ENCODE measurements around the gene TAS2R60.
"Not testable (repeated sequence)": the region's sequence is repeated elsewhere in the genome, so short reads cannot be mapped to it uniquely, and the experiment has no call there.

Gene TAS2R60, protein sequence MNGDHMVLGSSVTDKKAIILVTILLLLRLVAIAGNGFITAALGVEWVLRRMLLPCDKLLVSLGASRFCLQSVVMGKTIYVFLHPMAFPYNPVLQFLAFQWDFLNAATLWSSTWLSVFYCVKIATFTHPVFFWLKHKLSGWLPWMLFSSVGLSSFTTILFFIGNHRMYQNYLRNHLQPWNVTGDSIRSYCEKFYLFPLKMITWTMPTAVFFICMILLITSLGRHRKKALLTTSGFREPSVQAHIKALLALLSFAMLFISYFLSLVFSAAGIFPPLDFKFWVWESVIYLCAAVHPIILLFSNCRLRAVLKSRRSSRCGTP

DNA sequence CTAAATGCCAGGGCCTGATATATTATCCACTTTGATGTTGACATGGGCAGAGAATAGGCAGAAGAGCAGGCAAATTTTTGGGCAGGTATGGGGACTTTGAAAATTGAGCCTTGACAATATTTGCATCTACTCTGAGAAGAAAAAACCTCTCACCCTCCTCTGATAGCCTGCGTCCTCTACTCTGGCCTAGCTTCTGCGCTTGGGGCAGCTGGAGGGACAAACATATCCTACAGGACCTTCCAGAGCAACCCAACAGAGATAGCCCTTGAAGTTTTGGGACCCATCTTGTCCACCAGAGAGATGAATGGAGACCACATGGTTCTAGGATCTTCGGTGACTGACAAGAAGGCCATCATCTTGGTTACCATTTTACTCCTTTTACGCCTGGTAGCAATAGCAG is at the start of gene TAS2R60:
Gene TAS2R60, plus strand, starts transcription at position 301 of the 400 bp plus-strand sequence. Its CDS starts 0 bp downstream, at position 301.
- DNase-seq (ENCODE audit: low read depth, low spot score), result no peak

DNA sequence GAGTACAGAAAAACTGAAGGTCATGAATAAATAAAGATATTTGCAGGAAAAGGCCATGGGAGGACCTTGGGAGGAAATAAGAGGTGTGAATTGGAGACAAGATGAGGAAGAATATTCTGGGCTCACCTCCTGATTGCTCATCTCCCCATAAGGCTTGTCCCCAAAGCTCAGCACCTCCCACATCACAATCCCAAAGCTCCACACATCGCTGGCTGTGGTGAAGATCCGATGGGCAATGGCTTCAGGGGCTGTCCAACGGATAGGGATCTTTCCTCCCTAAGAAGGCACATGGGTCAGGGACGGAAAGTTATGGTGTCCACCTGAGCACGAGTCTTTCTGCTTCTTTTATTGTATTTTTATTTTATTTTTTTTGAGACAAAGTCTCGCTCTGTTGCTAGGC is 49.2 kb upstream of the TAS2R60 start:
- DNase-seq (ENCODE audit: low read depth, low spot score), result no peak

DNA sequence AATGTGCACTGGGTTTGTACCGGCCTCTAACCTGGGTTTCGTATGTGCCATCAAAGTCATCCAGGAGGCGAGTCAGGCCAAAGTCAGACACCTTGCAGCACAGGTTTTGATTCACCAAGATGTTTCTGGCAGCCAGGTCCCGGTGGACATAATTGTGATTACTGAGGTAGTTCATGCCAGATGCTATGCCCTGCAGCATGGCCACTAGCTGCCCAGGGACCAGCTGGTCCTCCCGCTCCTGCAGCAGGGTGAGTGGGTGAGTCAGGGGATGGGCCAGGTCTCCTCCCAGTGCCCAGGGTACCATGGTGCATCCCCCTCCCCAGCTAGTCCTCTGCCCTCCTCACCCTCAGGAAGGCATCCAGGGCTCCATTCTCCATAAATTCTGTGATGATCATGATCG is 48.5 kb upstream of the TAS2R60 start:
- no peak for DNase-seq (ENCODE audit: low read depth, low spot score)

DNA sequence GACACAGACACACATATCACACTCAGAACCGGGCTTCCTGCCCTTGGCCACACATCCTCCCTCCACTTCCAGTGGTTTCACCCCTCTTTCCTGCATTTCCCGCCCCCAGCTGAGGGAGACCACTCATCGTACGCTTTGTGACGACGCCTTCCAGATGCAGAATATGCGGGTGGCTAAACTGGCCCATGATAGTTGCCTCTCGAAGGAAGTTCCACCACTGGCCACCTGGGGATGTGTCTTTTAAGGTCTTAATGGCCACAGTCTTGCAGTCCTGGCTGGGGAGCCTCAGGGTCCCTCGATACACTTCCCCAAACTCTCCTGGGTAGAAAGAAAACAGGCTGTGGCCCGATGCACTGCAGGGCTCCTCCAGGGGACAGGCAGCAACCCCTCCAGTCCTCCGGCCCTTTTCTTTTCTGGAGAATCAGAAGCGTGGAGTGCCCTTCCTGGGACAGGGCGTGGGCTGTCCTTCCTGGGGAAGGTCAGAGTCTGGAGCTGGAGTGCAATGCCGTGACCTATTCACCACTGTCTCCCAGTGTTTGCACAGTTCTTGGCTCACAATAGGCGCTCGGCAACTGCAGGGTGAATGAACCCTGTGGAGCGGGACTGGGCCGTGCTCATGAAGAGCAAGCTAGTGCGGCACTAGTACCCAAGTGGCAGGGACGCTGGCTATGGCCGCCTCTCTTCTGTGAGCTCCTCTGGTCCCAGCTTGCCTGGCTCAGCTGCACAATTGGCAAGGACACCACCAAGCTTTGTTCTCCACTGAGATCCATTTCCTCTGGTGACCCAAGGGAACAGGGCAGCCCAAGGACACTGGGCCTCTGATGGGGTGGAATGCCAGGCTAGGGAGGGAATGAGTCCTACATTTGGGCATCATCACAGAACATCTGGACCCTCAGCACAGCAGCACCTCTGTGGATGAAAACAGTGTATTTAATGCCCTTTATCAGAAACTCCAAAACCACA is 47.8 kb upstream of the TAS2R60 start:
- no peak for DNase-seq (ENCODE audit: low read depth, low spot score)

DNA sequence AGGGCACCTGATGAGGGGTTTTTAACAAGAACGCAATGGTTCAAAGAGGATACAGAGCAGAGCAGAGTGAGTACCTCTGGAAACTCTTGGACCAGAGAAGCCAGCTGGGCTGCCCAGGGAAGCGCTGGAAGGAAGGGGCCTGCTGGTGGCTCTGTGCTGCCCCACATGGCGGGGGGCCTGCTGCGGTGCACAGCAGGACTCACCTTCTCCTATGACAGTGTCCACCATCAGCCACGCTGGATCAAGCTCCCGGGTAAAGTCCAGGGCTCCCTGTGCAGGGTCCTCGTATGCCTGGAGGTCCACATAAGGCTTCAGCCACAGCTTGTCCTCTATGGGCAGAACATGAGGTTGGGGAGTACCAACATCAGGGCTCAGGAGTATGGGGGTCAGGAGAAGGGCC is 47.1 kb upstream of the TAS2R60 start:
- DNase-seq (ENCODE audit: low read depth, low spot score), result no peak

DNA sequence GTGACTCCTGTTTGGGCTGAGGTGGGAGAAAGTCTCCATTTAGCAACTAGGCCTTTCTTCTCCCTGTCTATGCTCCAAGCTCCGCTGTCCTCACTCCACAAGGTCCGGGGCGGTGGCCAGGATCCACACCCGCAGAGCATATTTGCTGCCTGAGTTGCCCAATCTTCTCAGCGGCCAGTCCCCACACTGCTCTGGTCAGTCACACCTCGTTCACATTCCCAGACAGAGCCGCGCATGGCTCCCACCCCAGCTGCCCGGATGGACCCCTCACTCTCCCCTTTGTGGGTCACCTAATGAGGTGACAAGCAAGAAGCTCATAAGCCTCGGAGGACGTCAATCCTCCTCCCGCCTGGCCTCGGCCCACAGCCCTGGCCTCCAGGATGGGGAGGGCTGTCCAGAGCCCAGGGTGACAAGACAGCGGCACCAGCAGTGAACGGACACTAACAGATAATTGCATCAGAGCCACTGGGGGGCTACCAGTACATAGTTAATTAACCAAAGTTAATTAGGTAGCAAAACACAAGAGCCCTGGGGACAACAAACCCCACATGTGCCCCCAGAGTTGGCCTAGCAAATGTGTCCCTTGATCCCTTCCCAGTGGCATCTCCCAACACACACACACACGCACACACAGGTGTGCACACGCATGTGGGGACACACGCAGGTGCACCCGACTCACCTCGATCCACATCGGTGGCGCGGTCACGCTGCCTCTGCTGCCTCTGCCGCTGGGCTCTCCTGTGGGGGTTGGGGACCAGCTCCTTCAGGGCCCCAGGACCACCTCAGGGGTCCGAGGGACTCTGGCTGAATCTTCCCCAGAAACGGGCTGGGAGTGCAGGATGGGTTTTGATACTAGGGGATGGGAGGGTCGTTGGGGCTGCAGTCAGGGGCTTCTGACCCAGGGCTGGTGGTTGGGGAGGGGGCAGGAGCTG is 46.4 kb upstream of the TAS2R60 start:
- no peak for DNase-seq (ENCODE audit: low read depth, low spot score)

DNA sequence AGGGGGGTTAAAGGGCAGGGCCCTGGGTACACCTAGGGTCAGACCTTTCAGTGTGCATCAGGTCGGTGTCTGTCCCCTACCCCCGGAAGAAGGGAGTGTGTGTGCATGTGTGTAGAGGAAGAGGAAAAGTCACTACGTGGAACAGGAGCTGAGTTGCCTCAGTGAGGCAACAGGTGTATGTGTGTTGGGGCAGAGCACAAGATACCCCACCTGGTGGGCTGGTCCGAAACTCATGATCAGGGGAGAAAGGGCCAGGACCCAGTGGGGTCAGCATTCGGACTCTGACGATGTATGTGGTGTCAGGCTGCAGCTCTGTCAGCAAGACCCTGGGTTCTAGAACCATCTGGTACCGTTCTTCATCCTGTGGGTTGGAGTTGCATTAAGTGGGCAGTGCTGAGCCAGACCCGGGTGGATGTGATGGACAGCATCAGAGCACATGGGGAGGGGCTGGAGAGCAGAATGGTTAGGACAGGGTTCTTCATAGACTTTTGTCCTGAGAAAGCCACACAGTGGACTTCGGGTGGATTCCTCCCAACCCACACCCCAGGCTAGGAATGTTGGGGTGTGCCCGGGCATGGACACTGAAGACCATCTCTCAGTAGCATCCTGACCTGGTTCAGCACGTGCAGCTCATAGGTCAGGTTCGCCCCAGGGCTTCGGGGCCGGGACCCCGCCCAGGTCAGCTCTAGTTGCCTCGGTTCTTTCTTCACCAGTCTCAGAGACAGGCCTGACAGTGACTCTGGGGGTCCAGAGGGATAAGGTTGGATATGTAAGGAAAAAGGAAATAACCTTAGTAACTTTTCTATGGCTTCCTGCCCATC is 45.3 kb upstream of the TAS2R60 start:
- DNase-seq (ENCODE audit: low read depth, low spot score), result no peak

DNA sequence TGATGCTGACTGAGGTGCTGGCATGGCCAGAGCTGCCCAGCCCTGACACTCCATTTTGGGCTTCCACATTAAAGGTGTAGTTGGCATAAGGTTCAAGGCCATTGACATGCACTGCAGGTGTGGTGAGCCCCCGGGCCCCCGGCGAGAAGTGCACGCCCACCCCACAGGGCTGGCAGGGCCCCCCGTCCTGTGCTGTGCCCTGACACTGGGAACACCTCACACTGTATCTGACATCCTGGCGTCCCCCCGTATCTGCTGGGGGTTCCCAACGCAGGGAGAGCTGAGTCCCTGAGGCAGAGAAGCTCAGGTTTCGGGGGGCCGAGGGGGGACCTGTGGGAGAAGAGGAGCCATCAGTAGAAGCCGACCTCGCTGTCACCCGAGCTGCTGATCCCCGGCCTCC is 44.6 kb upstream of the TAS2R60 start:
- DNase-seq (ENCODE audit: low read depth, low spot score), result no peak

DNA sequence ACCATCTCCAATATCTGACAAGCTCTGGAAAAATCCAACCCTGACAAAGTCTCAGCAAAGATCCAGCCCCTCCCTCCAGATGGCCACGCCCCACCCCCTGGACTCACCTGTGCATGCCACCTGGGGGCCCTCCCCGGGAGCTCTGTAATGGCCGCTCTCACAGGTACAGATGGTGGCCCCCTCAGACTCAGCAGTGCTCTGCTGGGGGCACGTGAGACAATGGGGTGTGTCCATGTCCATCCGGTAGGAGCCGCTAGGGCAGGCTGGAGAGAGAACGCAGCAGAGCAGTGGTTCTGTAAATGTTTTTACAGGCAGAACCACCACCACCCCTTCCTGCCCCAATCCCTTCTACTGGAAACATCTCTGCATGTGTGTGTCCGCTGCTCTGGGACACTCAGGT is 44.1 kb upstream of the TAS2R60 start:
- DNase-seq (ENCODE audit: low read depth, low spot score), result no peak

DNA sequence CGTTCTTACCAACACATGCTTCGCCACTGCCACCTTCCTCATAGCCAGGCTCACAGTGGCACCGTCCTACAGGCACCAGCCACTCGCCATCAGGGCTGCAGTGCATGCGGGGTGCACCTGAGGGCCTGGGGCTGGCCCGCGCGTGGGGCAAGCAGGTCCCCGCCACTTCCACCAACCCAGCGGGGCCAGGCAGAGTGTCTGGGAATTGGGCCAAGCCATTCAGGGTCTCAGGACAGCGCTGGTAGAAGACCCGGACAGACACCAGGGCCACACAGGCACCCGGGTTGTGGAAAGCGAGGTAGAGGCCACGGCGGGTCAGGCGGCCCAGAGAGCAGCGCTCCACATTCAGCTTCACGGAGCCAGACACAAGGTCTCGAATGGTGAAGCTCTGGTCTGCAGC is 43.6 kb upstream of the TAS2R60 start:
- no peak for DNase-seq (ENCODE audit: low read depth, low spot score)

DNA sequence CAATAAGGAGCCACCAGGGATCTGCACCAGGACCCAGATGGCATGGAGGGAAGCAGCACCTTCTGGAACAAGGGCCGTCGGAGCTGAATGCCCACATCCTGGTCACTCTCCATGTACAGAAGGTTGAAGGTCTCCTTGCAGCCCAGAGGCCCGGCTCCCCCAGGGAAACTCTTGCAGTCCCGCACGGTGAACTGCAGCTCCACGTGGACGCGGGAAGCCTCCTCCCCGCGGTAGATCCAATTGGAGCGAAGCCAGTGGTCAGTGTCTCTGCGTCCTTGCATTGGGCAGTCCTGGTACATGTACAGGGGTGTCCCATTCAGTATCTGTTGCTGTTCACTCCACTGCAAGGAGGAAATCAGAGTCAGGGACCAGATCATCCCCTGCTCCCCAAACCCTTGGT is 42.0 kb upstream of the TAS2R60 start:
- no peak for DNase-seq (ENCODE audit: low read depth, low spot score)

DNA sequence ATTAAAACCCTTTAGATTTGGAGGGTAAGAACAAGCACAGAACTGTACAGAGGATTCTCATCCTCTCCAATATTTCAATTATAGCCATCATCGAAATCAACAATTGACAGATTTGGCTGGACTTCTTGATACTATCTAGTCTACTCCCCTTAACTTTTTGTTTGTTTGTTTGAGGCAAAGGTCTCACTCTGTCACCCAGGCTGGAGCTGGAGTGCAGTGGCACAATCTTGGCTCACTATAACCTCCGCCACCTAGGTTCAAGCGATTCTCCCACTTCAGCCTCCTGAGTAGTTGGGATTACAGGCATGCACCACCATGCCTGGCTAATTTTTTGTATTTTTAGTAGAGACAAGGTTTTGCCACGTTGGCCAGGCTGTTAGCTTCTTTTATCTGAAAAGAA is 41.0 kb upstream of the TAS2R60 start:
- DNase-seq (ENCODE audit: low read depth, low spot score), result not testable (repeated sequence)

DNA sequence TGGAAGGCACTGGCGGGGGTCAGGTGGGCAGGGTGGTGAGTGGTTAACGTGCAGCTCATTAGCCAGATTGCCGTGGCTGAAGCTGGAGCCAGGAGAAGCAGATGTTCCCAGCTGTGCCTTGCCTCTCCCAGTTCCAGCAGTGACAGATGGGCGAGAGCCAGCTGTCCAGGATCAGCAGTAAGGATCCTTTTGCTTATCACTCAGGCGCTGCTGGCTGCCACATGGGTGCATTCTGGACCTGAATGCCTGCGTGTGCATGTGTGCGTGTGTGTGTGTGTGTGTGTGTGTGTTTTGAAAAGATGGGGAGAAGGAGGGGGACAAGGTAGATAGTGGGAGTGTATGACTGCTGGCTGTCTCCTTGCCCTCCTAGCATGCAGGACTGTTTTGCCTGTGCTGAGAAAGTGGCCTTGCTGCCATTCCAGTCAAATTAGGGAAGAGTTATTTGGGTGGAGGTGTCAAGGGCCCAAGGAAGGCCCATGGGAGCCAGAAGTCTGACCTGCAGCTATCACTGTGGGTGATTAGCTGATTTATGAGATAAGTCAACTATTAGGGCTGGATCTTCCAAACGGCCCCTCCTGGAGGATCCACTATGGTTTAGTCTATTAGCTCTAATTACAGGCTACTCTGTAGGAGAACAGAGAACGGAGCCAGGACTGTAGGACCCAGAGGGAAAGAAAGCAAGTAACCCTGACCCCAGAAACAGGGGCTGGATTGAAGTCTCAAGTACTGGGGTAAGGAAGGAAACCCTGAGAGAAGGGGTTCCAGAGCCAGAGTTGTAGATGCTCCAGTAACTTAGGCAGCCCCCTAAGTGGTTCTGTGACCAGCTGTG is 37.9 kb upstream of the TAS2R60 start:
- DNase-seq (ENCODE audit: low read depth, low spot score), result no peak

DNA sequence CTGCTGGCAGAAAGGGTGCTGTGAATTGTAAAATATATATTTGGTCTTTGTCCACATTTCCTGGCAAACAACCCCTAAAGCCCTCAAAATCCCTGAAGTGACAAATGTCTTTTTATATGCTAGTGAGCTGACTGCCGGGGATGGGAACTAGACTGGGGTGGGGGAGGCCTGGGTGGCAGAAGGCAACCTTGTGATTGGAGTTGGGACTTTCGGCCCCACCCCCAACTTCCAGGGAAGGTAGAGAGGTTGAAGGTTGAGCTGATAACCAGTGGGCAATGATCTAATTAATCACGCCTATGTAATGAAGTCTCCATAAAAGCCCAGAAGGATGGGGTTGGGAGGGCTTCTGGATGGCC is 37.3 kb upstream of the TAS2R60 start:
- DNase-seq (ENCODE audit: low read depth, low spot score), result peak; percentile 61

DNA sequence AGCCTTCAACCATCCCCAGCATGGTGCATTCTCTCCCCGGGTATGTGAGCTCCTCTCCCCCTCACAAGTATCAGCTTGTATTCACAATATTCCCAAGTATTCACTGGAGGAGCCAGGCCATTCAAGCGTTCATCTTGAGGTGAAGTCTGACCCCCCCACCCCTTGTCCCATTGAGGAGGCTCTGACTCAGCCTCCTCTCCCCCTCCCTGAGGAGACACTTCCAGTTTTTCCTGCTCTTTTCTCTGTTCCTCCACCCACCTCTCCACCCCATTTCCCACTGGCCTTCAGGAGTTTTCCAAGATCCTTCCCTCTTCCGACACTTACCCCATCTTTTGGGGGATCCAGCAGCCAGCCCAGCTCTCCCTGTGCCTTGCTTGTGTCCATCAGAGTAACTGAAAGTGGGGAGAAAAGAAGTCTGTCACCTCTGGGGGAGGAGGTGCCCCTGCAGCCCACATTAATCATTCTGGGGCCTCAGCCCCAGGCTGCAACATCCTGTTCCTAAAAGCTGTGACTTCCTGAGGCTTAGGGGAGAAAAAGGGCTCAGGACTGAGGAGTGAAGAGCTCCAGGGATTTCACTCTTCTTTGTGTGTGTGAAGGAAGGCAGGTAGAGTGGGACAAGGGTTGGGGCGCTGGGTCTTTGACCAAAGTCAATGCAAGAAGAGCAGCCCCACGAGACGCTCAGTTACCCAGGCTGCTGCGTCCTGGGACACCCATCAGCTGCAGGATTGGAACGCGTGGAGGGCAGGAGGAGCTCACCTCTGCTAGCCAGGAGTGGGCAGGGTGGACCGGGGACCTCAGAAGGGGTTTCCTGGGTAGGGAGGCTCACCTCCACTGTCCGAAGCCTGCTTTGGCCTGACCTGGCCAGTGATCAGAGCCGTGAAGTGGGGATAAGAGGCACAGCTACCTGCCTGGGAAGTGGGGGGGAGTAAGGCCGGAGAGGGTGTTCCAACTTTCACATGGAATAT is 35.7 kb upstream of the TAS2R60 start:
- DNase-seq (ENCODE audit: low read depth, low spot score), result no peak

DNA sequence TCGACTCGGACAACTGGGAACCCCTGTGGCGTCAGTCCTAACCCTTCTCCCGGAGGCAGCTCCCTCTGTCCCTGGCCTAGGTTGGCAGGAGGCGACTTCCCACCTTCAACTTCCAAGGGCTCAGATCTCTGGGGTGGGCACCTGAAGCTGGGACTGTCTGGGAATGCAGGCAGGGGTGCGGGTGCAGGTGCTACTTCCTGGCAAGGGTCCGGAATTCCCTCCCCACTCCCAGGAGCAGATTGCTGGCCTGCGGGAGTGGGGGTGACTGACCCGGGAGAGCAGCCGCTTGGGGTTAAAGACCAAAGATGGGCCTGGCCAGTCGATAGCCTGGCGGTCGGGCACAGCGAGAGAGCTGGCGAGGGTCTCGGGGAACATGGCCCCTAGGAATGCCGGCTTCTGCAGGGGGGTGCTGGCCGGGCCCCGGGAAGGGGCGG is 35.0 kb upstream of the TAS2R60 start:
- no peak for DNase-seq (ENCODE audit: low read depth, low spot score)

DNA sequence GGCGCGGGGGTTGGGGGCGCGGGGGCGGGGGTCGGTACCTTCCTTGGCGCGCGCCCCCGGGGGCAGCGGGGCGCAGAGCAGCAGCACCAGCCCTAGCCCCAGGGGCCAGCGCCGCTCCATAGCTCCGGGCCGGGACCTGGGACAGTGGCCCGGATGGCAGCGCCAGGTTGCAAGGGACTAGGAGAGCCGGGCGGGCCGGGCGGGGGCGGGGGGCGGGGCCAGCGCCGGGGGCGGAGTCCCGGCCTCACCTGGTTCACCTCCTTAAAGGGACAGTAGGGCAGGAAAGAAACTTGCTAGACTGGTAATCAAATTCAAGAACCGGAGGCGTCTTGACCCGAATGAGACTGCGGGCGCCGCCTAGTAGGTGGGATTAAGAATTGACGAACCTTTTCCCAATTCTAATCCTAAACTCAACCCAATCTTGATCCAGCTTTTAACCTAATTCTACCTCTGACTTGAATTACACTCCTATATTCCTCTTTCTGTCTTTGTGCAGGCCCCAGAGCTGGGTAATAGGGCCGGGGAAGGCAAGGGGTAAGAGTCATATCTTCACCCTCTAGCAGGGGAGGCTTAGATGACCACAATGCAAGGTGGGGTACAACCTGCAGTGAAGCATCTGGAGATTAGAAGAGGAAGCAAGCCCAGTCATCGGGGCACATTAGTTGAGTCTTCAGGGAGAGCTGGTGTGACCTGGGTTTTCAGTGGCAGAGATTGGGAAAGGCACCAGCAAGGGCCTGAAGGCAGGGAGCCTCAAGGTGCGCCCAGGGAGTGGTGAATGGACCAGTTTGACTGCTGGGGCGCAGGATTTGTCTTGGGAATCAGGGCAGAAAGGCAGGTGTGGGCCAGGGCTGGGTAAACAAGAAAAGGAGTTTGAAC is 34.3 kb upstream of the TAS2R60 start, which contains the start of gene EPHA1:
Gene EPHA1, minus strand, starts transcription at position 171 of the 876 bp plus-strand sequence. Its CDS starts 51 bp downstream, at position 120.
- DNase-seq (ENCODE audit: low read depth, low spot score), result peak; percentile 78
